Left lung (tissue), 8 donors: ENCODE results near the gene SLC20A1. TPM values are rescaled to one million over a fixed set of nuclear protein-coding genes. Genes with fewer than 3 reads are reported as not detected.

Experiments used
- polyA plus RNA-seq, 6 donors: library from polyadenylated mRNA; unstranded; fragments of 120-200 nt; gene quantifications; one replicate each; pipeline ENCODE4 v1.2.1, GENCODE V29; 2013; ENCODE audit not compliant: insufficient read length in 6 of 6
- total RNA-seq, 2 donors: library from RNA; stranded (reverse); fragmentation: NEBNext Ultra II Directional; extraction: Animal tissue kit (Norgen Biotek cat#: 25700); gene quantifications; one replicate each; pipeline ENCODE4 v1.2.1, GENCODE V29; 2021
- donor health status: DM: no; HTN: yes; CAD: no.
- donor health status: DM: no; HTN: no; CAD: no.

The SLC20A1 gene
- total and polyA plus RNA-seq, 8 donors, result 33.9 to 68.2 (median 37.8) TPM

Other genes with a start within 250 kb of the SLC20A1 start
- 10 to 100 TPM; 14.9 to 15.1 TPM for gene RGPD8, start 212.3 kb upstream of the SLC20A1 start, total RNA-seq
- gene RGPD8, start 212.3 kb upstream of the SLC20A1 start, polyA plus RNA-seq, result 1 to 10 TPM; 2.6 to 6.6 (median 5.6) TPM
- gene TTL, start 163.8 kb upstream of the SLC20A1 start, total RNA-seq, result 10 to 100 TPM; 40.1 to 51.2 TPM
- 10 to 100 TPM; 49.4 to 62.3 (median 54.9) TPM for gene TTL, start 163.8 kb upstream of the SLC20A1 start, polyA plus RNA-seq
- gene POLR1B, start 103.5 kb upstream of the SLC20A1 start, total RNA-seq, result 10 to 100 TPM; 20.2 to 25.3 TPM
- 10 to 100 TPM; 18.4 to 25.1 (median 20.7) TPM for gene POLR1B, start 103.5 kb upstream of the SLC20A1 start, polyA plus RNA-seq
- 10 to 100 TPM; 26.8 to 28.7 TPM for gene CHCHD5, start 61.3 kb upstream of the SLC20A1 start, total RNA-seq
- 10 to 100 TPM; 19.7 to 29.6 (median 23.9) TPM for gene CHCHD5, start 61.3 kb upstream of the SLC20A1 start, polyA plus RNA-seq
- gene NT5DC4, start 75.1 kb downstream of the SLC20A1 start, total RNA-seq, result 1 to 10 TPM in 1 of 2 donors, under 1 TPM in 1; 0.60 to 1.1 TPM
- under 1 TPM in 2 of 6 donors, not detected in 4; 0.08 to 0.15 TPM for gene NT5DC4, start 75.1 kb downstream of the SLC20A1 start, polyA plus RNA-seq
- gene CKAP2L, start 118.7 kb downstream of the SLC20A1 start, total RNA-seq, result 1 to 10 TPM; 1.9 to 5.2 TPM
- gene CKAP2L, start 118.7 kb downstream of the SLC20A1 start, polyA plus RNA-seq, result 10 to 100 TPM; 12.2 to 29.3 (median 16.5) TPM
- 1 to 10 TPM in 1 of 2 donors, under 1 TPM in 1; 0.50 to 2.0 TPM for gene IL1A, start 138.6 kb downstream of the SLC20A1 start, total RNA-seq
- gene IL1A, start 138.6 kb downstream of the SLC20A1 start, polyA plus RNA-seq, result under 1 TPM; 0.07 to 0.16 (median 0.09) TPM
- gene IL1B, start 190.8 kb downstream of the SLC20A1 start, total RNA-seq, result 10 to 100 TPM in 1 of 2 donors, 1 to 10 TPM in 1; 2.5 to 38.1 TPM
- 1 to 10 TPM in 5 of 6 donors, under 1 TPM in 1; 0.58 to 7.8 (median 1.8) TPM for gene IL1B, start 190.8 kb downstream of the SLC20A1 start, polyA plus RNA-seq